Endodermal cell (in vitro differentiated cells): Measurements from ENCODE around the gene ATP1A1. TPM values are rescaled to one million over a fixed set of nuclear protein-coding genes. Genes with fewer than 3 reads are reported as not detected.

ENCODE experiments used
- DNase-seq: peaks from one replicate; pipeline ENCODE4 v3.0.0-alpha.2; 2017
- H3K27ac ChIP-seq: 2 replicates; pipeline ENCODE4 v1.5.1; 2013; ENCODE audit warnings: mild to moderate bottlenecking, low read depth, low read length, moderate library complexity
- H3K27me3 ChIP-seq: 2 replicates; pipeline ENCODE4 v1.6.1; 2013; ENCODE audit warnings: mild to moderate bottlenecking, low read length, moderate library complexity; ENCODE audit not compliant: insufficient read depth, control insufficient read depth, poor library complexity, severe bottlenecking
- H3K36me3 ChIP-seq: 2 replicates; pipeline ENCODE4 v1.7.0; 2013; ENCODE audit warnings: mild to moderate bottlenecking, low read length, moderate library complexity; ENCODE audit not compliant: control insufficient read depth, insufficient read depth
- H3K4me1 ChIP-seq: one replicate; pipeline ENCODE4 v1.7.0; 2013; ENCODE audit warnings: low read length; ENCODE audit not compliant: control insufficient read depth, insufficient read depth
- H3K4me3 ChIP-seq: 2 replicates; pipeline ENCODE4 v1.5.1; 2013; ENCODE audit warnings: mild to moderate bottlenecking, low read length, moderate library complexity
- H3K9ac ChIP-seq: 2 replicates; pipeline ENCODE4 v1.6.1; 2013; ENCODE audit warnings: mild to moderate bottlenecking, low read length, moderate library complexity; ENCODE audit not compliant: poor library complexity, severe bottlenecking; ENCODE audit errors: extremely low read depth
- H3K9me3 ChIP-seq: 2 replicates; pipeline ENCODE4 v1.6.1; 2013; ENCODE audit warnings: mild to moderate bottlenecking, low read length, moderate library complexity; ENCODE audit not compliant: control insufficient read depth
- H3K27ac Mint-ChIP-seq: 2 replicates; pipeline ENCODE4 v1.8.0; 2020; ENCODE audit warnings: mixed read lengths
- H3K27me3 Mint-ChIP-seq: 2 replicates; pipeline ENCODE4 v1.8.0; 2021; ENCODE audit warnings: mild to moderate bottlenecking, mixed read lengths; ENCODE audit not compliant: insufficient read depth
- H3K36me3 Mint-ChIP-seq: 2 replicates; pipeline ENCODE4 v1.8.0; 2020; ENCODE audit warnings: low read depth, mixed read lengths
- H3K4me1 Mint-ChIP-seq: 2 replicates; pipeline ENCODE4 v1.8.0; 2020; ENCODE audit warnings: mixed read lengths
- H3K4me3 Mint-ChIP-seq: 2 replicates; pipeline ENCODE4 v1.8.0; 2020; ENCODE audit warnings: mild to moderate bottlenecking, moderate library complexity, mixed read lengths
- H3K9me3 Mint-ChIP-seq: 2 replicates; pipeline ENCODE4 v1.8.0; 2020; ENCODE audit warnings: mild to moderate bottlenecking, mixed read lengths
- WGBS, 2 experiments: methylation state at CpG; one replicate each; pipeline versions ENCODE4 v1.1.5 to v1.1.7; 2013; ENCODE audit warnings: missing lambda C conversion rate in 2 of 2, mixed read lengths in 1 of 2; ENCODE audit not compliant: insufficient coverage in 1 of 2, insufficient read length in 1 of 2; 5-methylcytosine and 5-hydroxymethylcytosine counted together
- total RNA-seq, 2 donors: library from RNA; stranded (reverse); fragmentation: NEBNext Ultra II Directional in 1 of 2; extraction: Animal tissue kit (Norgen Biotek cat#: 25700) in 1 of 2; gene quantifications; 2 replicates in 1 of 2; 3 replicates in 1 of 2; pipeline ENCODE4 v1.2.1, GENCODE V29; 2021
- TF ChIP-seq, protein P1 (sequence below): fragments of 200-600 bp; sonication (generic); conservative IDR thresholded peaks from 2 replicates; pipeline ENCODE4 v1.5.0; 2021; ENCODE audit warnings: antibody characterized with exemption, mild to moderate bottlenecking

The ATP1A1 gene
- total RNA-seq, 2 donors from 2014 or later: 359 to 398 TPM

- Mint-ChIP-seq H3K4me1 (no peaks in the 10 kb centered on the region), H3K27me3 (peaks cover 3% of the 10 kb centered on the region), H3K9me3 (no peaks in the 10 kb centered on the region), H3K27ac (no peak overlapping the region), H3K36me3 (no peaks in the 10 kb centered on the region), H3K4me3 (no peak overlapping the region)
- TF ChIP-seq, protein P1, sequence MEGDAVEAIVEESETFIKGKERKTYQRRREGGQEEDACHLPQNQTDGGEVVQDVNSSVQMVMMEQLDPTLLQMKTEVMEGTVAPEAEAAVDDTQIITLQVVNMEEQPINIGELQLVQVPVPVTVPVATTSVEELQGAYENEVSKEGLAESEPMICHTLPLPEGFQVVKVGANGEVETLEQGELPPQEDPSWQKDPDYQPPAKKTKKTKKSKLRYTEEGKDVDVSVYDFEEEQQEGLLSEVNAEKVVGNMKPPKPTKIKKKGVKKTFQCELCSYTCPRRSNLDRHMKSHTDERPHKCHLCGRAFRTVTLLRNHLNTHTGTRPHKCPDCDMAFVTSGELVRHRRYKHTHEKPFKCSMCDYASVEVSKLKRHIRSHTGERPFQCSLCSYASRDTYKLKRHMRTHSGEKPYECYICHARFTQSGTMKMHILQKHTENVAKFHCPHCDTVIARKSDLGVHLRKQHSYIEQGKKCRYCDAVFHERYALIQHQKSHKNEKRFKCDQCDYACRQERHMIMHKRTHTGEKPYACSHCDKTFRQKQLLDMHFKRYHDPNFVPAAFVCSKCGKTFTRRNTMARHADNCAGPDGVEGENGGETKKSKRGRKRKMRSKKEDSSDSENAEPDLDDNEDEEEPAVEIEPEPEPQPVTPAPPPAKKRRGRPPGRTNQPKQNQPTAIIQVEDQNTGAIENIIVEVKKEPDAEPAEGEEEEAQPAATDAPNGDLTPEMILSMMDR: no peak
- Histone ChIP-seq H3K36me3 (no peaks in the 10 kb centered on the region), H3K27me3 (no peaks in the 10 kb centered on the region), H3K9me3 (no peaks in the 10 kb centered on the region), H3K4me3 (no peak overlapping the region), H3K27ac (no peak overlapping the region), H3K4me1 (no peaks in the 10 kb centered on the region), H3K9ac (no peak overlapping the region)
- DNase-seq: no peak
- WGBS, 2 experiments: 88 to 89% methylated on average over 7 of the region's 8 CpGs
Observed at GRCh38 chr1:116353155-116353554, 19.9 kb upstream of the ATP1A1 start.

GRCh38 chr1:116356067-116356466 is 17.0 kb upstream of the ATP1A1 start:
- Mint-ChIP-seq H3K27ac (no peak overlapping the region), H3K36me3 (no peaks in the 10 kb centered on the region), H3K4me3 (no peak overlapping the region), H3K4me1 (peaks cover 9% of the 10 kb centered on the region), H3K9me3 (no peaks in the 10 kb centered on the region), H3K27me3 (peaks cover 3% of the 10 kb centered on the region)
- Histone ChIP-seq H3K4me1 (no peaks in the 10 kb centered on the region), H3K27ac (no peak overlapping the region), H3K4me3 (no peak overlapping the region), H3K9ac (no peak overlapping the region), H3K9me3 (no peaks in the 10 kb centered on the region), H3K36me3 (no peaks in the 10 kb centered on the region), H3K27me3 (no peaks in the 10 kb centered on the region)
- TF ChIP-seq, protein P1: no peak
- no peak for DNase-seq
- 97% methylated on average over 3 of the region's 4 CpGs; no CpG with 5 or more reads in 1 of the 2 experiments for WGBS, 2 experiments

- no peaks in the 10 kb centered on the region for H3K9me3 Mint-ChIP-seq
- peaks cover 3% of the 10 kb centered on the region for H3K27me3 Mint-ChIP-seq
- no peaks in the 10 kb centered on the region for H3K9me3 ChIP-seq
- H3K27ac Mint-ChIP-seq: no peak overlapping the region
- H3K9ac ChIP-seq: no peak overlapping the region
- DNase-seq: no peak
- H3K4me3 Mint-ChIP-seq: no peak overlapping the region
- no peak overlapping the region for H3K27ac ChIP-seq
- H3K36me3 Mint-ChIP-seq: no peaks in the 10 kb centered on the region
- 80 to 81% methylated on average over 2 of the region's 2 CpGs for WGBS, 2 experiments
- no peaks in the 10 kb centered on the region for H3K36me3 ChIP-seq
- no peak overlapping the region for H3K4me3 ChIP-seq
- no peaks in the 10 kb centered on the region for H3K27me3 ChIP-seq
- TF ChIP-seq, protein P1: no peak
- H3K4me1 ChIP-seq: no peaks in the 10 kb centered on the region
- H3K4me1 Mint-ChIP-seq: peaks cover 9% of the 10 kb centered on the region
Observed at GRCh38 chr1:116356673-116357072, 16.4 kb upstream of the ATP1A1 start.
